ENCODE results near the gene FAM168A. TPM values are rescaled to one million over a fixed set of nuclear protein-coding genes. Genes with fewer than 3 reads are reported as not detected.
"Not testable (repeated sequence)": the region's sequence is repeated elsewhere in the genome, so short reads cannot be mapped to it uniquely, and the experiment has no call there.

The FAM168A gene
- total RNA-seq, 2 donors from 2014 or later: 30.9 to 40.8 TPM

- no peak for DNase-seq (ENCODE audit: low spot score)
- TF ChIP-seq CTCF (IDR thresholded peaks at IDR 0.05): no peak
- peaks cover 0 to 26% of the 10 kb centered on the region in 2 donors for H3K4me1 ChIP-seq
These were observed 151.9 kb downstream of the FAM168A start for GRCh38 chr11:73445980-73446379.

GRCh38 chr11:73439002-73439843, 158.7 kb downstream of the FAM168A start:
- no peak for DNase-seq (ENCODE audit: low spot score)
- no peaks in the 10 kb centered on the region for H3K27me3 ChIP-seq
- no peaks in the 10 kb centered on the region for H3K36me3 ChIP-seq
- H3K9me3 ChIP-seq: no peaks in the 10 kb centered on the region
- H3K4me1 ChIP-seq: peaks cover 0 to 19% of the 10 kb centered on the region in 2 donors
- no peak overlapping the region for H3K27ac ChIP-seq
- H3K4me3 ChIP-seq: no peak overlapping the region
- TF ChIP-seq CTCF (IDR thresholded peaks at IDR 0.05): no peak

More at GRCh38 chr11:73445980-73446379, 151.9 kb downstream of the FAM168A start:
- Histone ChIP-seq H3K36me3 (no peaks in the 10 kb centered on the region), H3K4me3 (no peak overlapping the region), H3K27me3 (no peaks in the 10 kb centered on the region), H3K27ac (no peak overlapping the region), H3K9me3 (no peaks in the 10 kb centered on the region)

GRCh38 chr11:73436859-73437258, 161.1 kb downstream of the FAM168A start:
- H3K36me3 ChIP-seq; H3K4me3 ChIP-seq; H3K27ac ChIP-seq; DNase-seq (ENCODE audit: low spot score); H3K27me3 ChIP-seq; H3K9me3 ChIP-seq: not testable (repeated sequence)
- H3K4me1 ChIP-seq: peaks cover 0 to 19% of the 10 kb centered on the region in 2 donors

- H3K27me3 ChIP-seq: no peaks in the 10 kb centered on the region
- no peaks in the 10 kb centered on the region for H3K36me3 ChIP-seq
- no peak overlapping the region for H3K4me3 ChIP-seq
- DNase-seq (ENCODE audit: low spot score): no peak
- H3K4me1 ChIP-seq: peaks cover 0 to 4% of the 10 kb centered on the region in 2 donors
- no peaks in the 10 kb centered on the region for H3K9me3 ChIP-seq
- H3K27ac ChIP-seq: no peak overlapping the region
- TF ChIP-seq CTCF (IDR thresholded peaks at IDR 0.05): no peak
These were observed 166.5 kb downstream of the FAM168A start for GRCh38 chr11:73431396-73431795.

- Histone ChIP-seq H3K27ac (no peak overlapping the region), H3K36me3 (no peaks in the 10 kb centered on the region), H3K9me3 (no peaks in the 10 kb centered on the region), H3K4me3 (no peak overlapping the region), H3K27me3 (no peaks in the 10 kb centered on the region), H3K4me1 (peaks cover 0 to 12% of the 10 kb centered on the region in 2 donors)
- no peak for DNase-seq (ENCODE audit: low spot score)
- TF ChIP-seq CTCF (IDR thresholded peaks at IDR 0.05): no peak
These were observed 167.6 kb downstream of the FAM168A start for GRCh38 chr11:73430326-73430725.

GRCh38 chr11:73429121-73429750, 168.7 kb downstream of the FAM168A start:
- Histone ChIP-seq H3K27ac (no peak overlapping the region), H3K27me3 (no peaks in the 10 kb centered on the region), H3K36me3 (no peaks in the 10 kb centered on the region), H3K9me3 (no peaks in the 10 kb centered on the region), H3K4me3 (no peak overlapping the region), H3K4me1 (peaks cover 0 to 16% of the 10 kb centered on the region in 2 donors)
- DNase-seq (ENCODE audit: low spot score): no peak
- no peak for TF ChIP-seq CTCF (IDR thresholded peaks at IDR 0.05)
